Endodermal cell (in vitro differentiated cells): Measurements from ENCODE around the gene ABLIM3. TPM values are rescaled to one million over a fixed set of nuclear protein-coding genes. Genes with fewer than 3 reads are reported as not detected.

Source experiments
- DNase-seq: peaks from one replicate; pipeline ENCODE4 v3.0.0-alpha.2; 2017
- H3K27ac ChIP-seq: 2 replicates; pipeline ENCODE4 v1.5.1; 2013; ENCODE audit warnings: mild to moderate bottlenecking, low read depth, low read length, moderate library complexity
- H3K27me3 ChIP-seq: 2 replicates; pipeline ENCODE4 v1.6.1; 2013; ENCODE audit warnings: mild to moderate bottlenecking, low read length, moderate library complexity; ENCODE audit not compliant: insufficient read depth, control insufficient read depth, poor library complexity, severe bottlenecking
- H3K36me3 ChIP-seq: 2 replicates; pipeline ENCODE4 v1.7.0; 2013; ENCODE audit warnings: mild to moderate bottlenecking, low read length, moderate library complexity; ENCODE audit not compliant: control insufficient read depth, insufficient read depth
- H3K4me1 ChIP-seq: one replicate; pipeline ENCODE4 v1.7.0; 2013; ENCODE audit warnings: low read length; ENCODE audit not compliant: control insufficient read depth, insufficient read depth
- H3K4me3 ChIP-seq: 2 replicates; pipeline ENCODE4 v1.5.1; 2013; ENCODE audit warnings: mild to moderate bottlenecking, low read length, moderate library complexity
- H3K9ac ChIP-seq: 2 replicates; pipeline ENCODE4 v1.6.1; 2013; ENCODE audit warnings: mild to moderate bottlenecking, low read length, moderate library complexity; ENCODE audit not compliant: poor library complexity, severe bottlenecking; ENCODE audit errors: extremely low read depth
- H3K9me3 ChIP-seq: 2 replicates; pipeline ENCODE4 v1.6.1; 2013; ENCODE audit warnings: mild to moderate bottlenecking, low read length, moderate library complexity; ENCODE audit not compliant: control insufficient read depth
- H3K27ac Mint-ChIP-seq: 2 replicates; pipeline ENCODE4 v1.8.0; 2020; ENCODE audit warnings: mixed read lengths
- H3K27me3 Mint-ChIP-seq: 2 replicates; pipeline ENCODE4 v1.8.0; 2021; ENCODE audit warnings: mild to moderate bottlenecking, mixed read lengths; ENCODE audit not compliant: insufficient read depth
- H3K36me3 Mint-ChIP-seq: 2 replicates; pipeline ENCODE4 v1.8.0; 2020; ENCODE audit warnings: low read depth, mixed read lengths
- H3K4me1 Mint-ChIP-seq: 2 replicates; pipeline ENCODE4 v1.8.0; 2020; ENCODE audit warnings: mixed read lengths
- H3K4me3 Mint-ChIP-seq: 2 replicates; pipeline ENCODE4 v1.8.0; 2020; ENCODE audit warnings: mild to moderate bottlenecking, moderate library complexity, mixed read lengths
- H3K9me3 Mint-ChIP-seq: 2 replicates; pipeline ENCODE4 v1.8.0; 2020; ENCODE audit warnings: mild to moderate bottlenecking, mixed read lengths
- CTCF ChIP-seq: fragments of 200-600 bp; sonication (generic); conservative IDR thresholded peaks from 2 replicates; pipeline ENCODE4 v1.5.0; 2021; ENCODE audit warnings: antibody characterized with exemption, mild to moderate bottlenecking
- WGBS, 2 experiments: methylation state at CpG; one replicate each; pipeline versions ENCODE4 v1.1.5 to v1.1.7; 2013; ENCODE audit warnings: missing lambda C conversion rate in 2 of 2, mixed read lengths in 1 of 2; ENCODE audit not compliant: insufficient coverage in 1 of 2, insufficient read length in 1 of 2; 5-methylcytosine and 5-hydroxymethylcytosine counted together
- total RNA-seq, 2 donors: library from RNA; stranded (reverse); fragmentation: NEBNext Ultra II Directional in 1 of 2; extraction: Animal tissue kit (Norgen Biotek cat#: 25700) in 1 of 2; gene quantifications; 2 replicates in 1 of 2; 3 replicates in 1 of 2; pipeline ENCODE4 v1.2.1, GENCODE V29; 2021

ABLIM3 gene
- total RNA-seq, 2 donors from 2014 or later: 0.24 to 0.66 TPM

DNA sequence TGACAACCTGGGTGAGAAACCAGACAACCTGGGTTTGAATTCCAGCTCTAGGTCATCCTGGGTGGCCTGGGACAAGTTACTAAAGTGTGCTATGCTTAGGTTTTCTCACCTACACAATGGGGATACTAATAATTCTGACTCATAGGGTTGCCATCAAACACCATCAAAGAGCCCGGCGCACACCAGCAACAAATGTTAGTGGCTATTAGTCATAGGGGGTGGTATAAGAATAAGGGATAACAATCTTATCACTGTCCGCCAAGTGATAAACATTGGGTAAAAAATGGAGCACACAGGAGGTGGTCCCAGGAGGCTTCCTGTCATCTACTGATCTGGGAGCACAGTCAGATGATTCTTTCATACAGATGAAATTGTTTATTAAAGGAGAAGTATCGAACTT, 68.9 kb downstream of the ABLIM3 start:
- no peak overlapping the region for H3K9ac ChIP-seq
- no peaks in the 10 kb centered on the region for H3K9me3 Mint-ChIP-seq
- H3K4me1 Mint-ChIP-seq: peaks cover 4% of the 10 kb centered on the region

GRCh38 chr5:149210968-149211490, 69.7 kb downstream of the ABLIM3 start:
- Mint-ChIP-seq H3K27ac (no peak overlapping the region), H3K4me1 (peaks cover 4% of the 10 kb centered on the region), H3K4me3 (no peak overlapping the region), H3K9me3 (no peaks in the 10 kb centered on the region), H3K27me3 (peaks cover 1% of the 10 kb centered on the region), H3K36me3 (no peaks in the 10 kb centered on the region)
- no peak for TF ChIP-seq CTCF
- peak; percentile 61 for DNase-seq
- Histone ChIP-seq H3K4me1 (peaks cover 4% of the 10 kb centered on the region), H3K36me3 (no peaks in the 10 kb centered on the region), H3K4me3 (no peak overlapping the region), H3K9ac (no peak overlapping the region), H3K27me3 (no peaks in the 10 kb centered on the region), H3K9me3 (no peaks in the 10 kb centered on the region), H3K27ac (no peak overlapping the region)
- 94 to 95% methylated on average over 2 to 3 of the region's 4 CpGs for WGBS, 2 experiments

More for the DNA sequence above, 68.9 kb downstream of the ABLIM3 start:
- Mint-ChIP-seq H3K27ac (no peak overlapping the region), H3K27me3 (peaks cover 1% of the 10 kb centered on the region), H3K4me3 (no peak overlapping the region), H3K36me3 (no peaks in the 10 kb centered on the region)
- no peak for DNase-seq
- no peaks in the 10 kb centered on the region for H3K36me3 ChIP-seq
- no peaks in the 10 kb centered on the region for H3K27me3 ChIP-seq
- 96 to 98% methylated on average over 4 of the region's 4 CpGs for WGBS, 2 experiments
- H3K4me1 ChIP-seq: peaks cover 4% of the 10 kb centered on the region
- H3K9me3 ChIP-seq: no peaks in the 10 kb centered on the region
- no peak overlapping the region for H3K4me3 ChIP-seq
- no peak for TF ChIP-seq CTCF
- no peak overlapping the region for H3K27ac ChIP-seq

DNA sequence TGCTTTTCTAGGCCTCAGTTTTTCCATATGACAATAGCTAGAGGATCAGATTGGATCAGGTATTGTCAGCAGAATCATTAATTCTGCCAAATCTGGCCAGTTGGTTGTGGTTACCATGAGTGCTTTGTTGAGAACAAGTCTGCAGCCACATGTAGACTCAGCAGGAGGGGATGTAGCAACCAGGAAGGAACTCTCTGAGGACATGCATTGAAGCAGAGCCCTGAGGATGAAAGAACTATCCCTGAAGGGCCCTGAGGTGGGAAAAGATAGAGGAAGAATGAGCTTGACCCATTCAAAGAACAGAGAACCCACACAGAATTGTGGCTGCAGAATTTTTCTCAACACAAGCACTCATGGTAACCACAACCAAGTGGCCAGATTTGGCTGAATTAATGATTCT, 70.3 kb downstream of the ABLIM3 start:
- Mint-ChIP-seq H3K36me3 (no peaks in the 10 kb centered on the region), H3K27me3 (peaks cover 1% of the 10 kb centered on the region)
- H3K27ac ChIP-seq: no peak overlapping the region

More for the DNA sequence above, 70.3 kb downstream of the ABLIM3 start:
- Histone ChIP-seq H3K9me3 (no peaks in the 10 kb centered on the region), H3K27me3 (no peaks in the 10 kb centered on the region), H3K36me3 (no peaks in the 10 kb centered on the region), H3K4me3 (no peak overlapping the region), H3K9ac (no peak overlapping the region), H3K4me1 (peaks cover 4% of the 10 kb centered on the region)
- Mint-ChIP-seq H3K4me3 (no peak overlapping the region), H3K27ac (no peak overlapping the region), H3K9me3 (no peaks in the 10 kb centered on the region), H3K4me1 (peaks cover 4% of the 10 kb centered on the region)
- no peak for TF ChIP-seq CTCF
- no peak for DNase-seq
